HL-60 (cell line): ENCODE measurements around the gene RGS10.

Experiments
- CTCF ChIP-seq: IDR thresholded peaks from one replicate; pipeline ENCODE4 v1.5.1; 2011; ENCODE audit warnings: low read length, control low read depth, inconsistent platforms; ENCODE audit not compliant: insufficient read depth
- GABPA ChIP-seq: IDR thresholded peaks from 2 replicates; pipeline ENCODE4 v1.6.1; 2012; ENCODE audit warnings: low read depth
- POLR2AphosphoS5 ChIP-seq: IDR thresholded peaks from 2 replicates; pipeline ENCODE4 v1.6.1; 2012; ENCODE audit warnings: low read depth
- REST ChIP-seq: IDR thresholded peaks from 2 replicates; pipeline ENCODE4 v1.6.1; 2012; ENCODE audit warnings: low read depth; ENCODE audit not compliant: insufficient replicate concordance
- SPI1 ChIP-seq: IDR thresholded peaks from 2 replicates; pipeline ENCODE4 v1.6.1; 2012; ENCODE audit warnings: low read depth, mild to moderate bottlenecking, borderline replicate concordance

DNA sequence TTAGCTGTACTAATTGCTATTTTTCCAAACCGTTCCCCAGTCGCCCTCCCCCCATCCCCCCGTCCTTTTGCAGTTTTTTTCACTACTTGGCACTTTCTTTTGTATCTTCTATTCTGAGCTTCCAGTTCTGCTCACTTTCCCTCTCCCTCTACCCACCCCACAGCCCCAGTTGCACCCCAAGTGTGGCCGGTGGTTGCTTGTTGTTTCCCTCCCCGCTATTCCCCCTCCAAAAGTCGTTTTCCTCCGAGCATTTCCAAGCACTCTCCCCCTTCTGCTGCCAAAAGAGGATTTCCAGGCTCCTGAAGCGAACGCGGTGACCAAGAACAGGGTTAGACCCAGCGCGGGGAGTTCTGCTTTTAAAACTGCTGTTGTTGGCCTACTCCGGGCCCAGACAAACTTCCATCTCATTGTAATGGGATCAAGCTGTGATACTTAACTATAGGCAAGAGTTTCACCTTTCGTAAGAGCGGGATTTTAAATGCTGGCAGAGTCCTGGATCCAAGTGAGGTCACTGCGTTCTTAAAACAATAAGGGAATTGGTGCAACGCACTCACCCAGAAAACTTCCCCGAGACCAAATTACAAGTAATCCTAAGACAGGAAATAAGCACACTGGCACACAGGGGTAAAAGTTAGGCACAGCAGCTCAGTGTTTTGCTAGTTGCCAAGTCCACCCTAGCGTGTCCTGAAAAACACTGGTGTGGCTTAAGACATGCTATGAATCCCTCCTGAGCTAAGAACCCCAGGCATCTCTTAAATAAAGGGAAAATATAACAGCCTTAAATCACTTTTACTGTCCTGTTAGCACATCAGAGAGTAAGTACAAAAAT is 1.5 kb upstream of the RGS10 start:
- TF ChIP-seq CTCF = no peak
- TF ChIP-seq POLR2AphosphoS5 = no peak
- TF ChIP-seq REST = no peak
- no peak for TF ChIP-seq GABPA
- TF ChIP-seq SPI1 = no peak
